ENCODE data around the gene P2RX3.

- no peak for TF ChIP-seq CTCF (IDR thresholded peaks at IDR 0.05)
- no peak for TF ChIP-seq POLR2AphosphoS5 (IDR thresholded peaks at IDR 0.05; ENCODE audit: insufficient read depth in 1 of 2, low read depth in 1 of 2)
- TF ChIP-seq POLR2A (IDR thresholded peaks at IDR 0.05), result no peak
Observed at GRCh38 chr11:57407941-57408475, 69.9 kb downstream of the P2RX3 start.
